Measurements from ENCODE around the gene USP17L5.
"Not testable (repeated sequence)": the region's sequence is repeated elsewhere in the genome, so short reads cannot be mapped to it uniquely, and the experiment has no call there.

USP17L5 gene

GRCh38 chr4:9339103-9339502 lies at the start of gene USP17L5:
Gene USP17L5 (plus strand): TSS chr4:9339403. CDS start chr4:9339403, 0 bp downstream.
- DNase-seq (ENCODE audit: low read depth): not testable (repeated sequence)

GRCh38 chr4:9324191-9324590 lies 15.0 kb upstream of the USP17L5 start:
- not testable (repeated sequence) for DNase-seq (ENCODE audit: low read depth)

- DNase-seq (ENCODE audit: low read depth): not testable (repeated sequence)
These were observed 14.3 kb upstream of the USP17L5 start, which contains the start of gene USP17L24 for GRCh38 chr4:9324865-9325264. Gene USP17L24 (plus strand): TSS chr4:9325165. CDS start chr4:9325165, 0 bp downstream.

- DNase-seq (ENCODE audit: low read depth): not testable (repeated sequence)
These were observed 9.6 kb upstream of the USP17L5 start, which contains the start of gene USP17L25 for GRCh38 chr4:9329611-9330010. Gene USP17L25 (plus strand): TSS chr4:9329911. CDS start chr4:9329911, 0 bp downstream.

- not testable (repeated sequence) for DNase-seq (ENCODE audit: low read depth)
These were observed 4.8 kb upstream of the USP17L5 start, which contains the start of gene USP17L26 for GRCh38 chr4:9334358-9334757. Gene USP17L26 (plus strand): TSS chr4:9334658. CDS start chr4:9334658, 0 bp downstream.

- DNase-seq (ENCODE audit: low read depth): not testable (repeated sequence)
These were observed 4.6 kb downstream of the USP17L5 start, which contains the start of gene USP17L27 for GRCh38 chr4:9343848-9344247. Gene USP17L27 (plus strand): TSS chr4:9344148. CDS start chr4:9344148, 0 bp downstream.

- not testable (repeated sequence) for DNase-seq (ENCODE audit: low read depth)
These were observed 9.4 kb downstream of the USP17L5 start, which contains the start of gene USP17L28 for GRCh38 chr4:9348593-9348992. Gene USP17L28 (plus strand): TSS chr4:9348893. CDS start chr4:9348893, 0 bp downstream.

- DNase-seq (ENCODE audit: low read depth): not testable (repeated sequence)
These were observed 11.7 kb downstream of the USP17L5 start for GRCh38 chr4:9350866-9351265.

GRCh38 chr4:9353338-9353737 lies 14.1 kb downstream of the USP17L5 start, which contains the start of gene USP17L29:
Gene USP17L29 (plus strand): TSS chr4:9353638. CDS start chr4:9353638, 0 bp downstream.
- DNase-seq (ENCODE audit: low read depth): not testable (repeated sequence)

- not testable (repeated sequence) for DNase-seq (ENCODE audit: low read depth)
These were observed 23.6 kb downstream of the USP17L5 start, which contains the start of gene USP17L30 for GRCh38 chr4:9362829-9363228. Gene USP17L30 (plus strand): TSS chr4:9363129. CDS start chr4:9363129, 0 bp downstream.

- DNase-seq (ENCODE audit: low read depth): not testable (repeated sequence)
These were observed 40.7 kb downstream of the USP17L5 start for GRCh38 chr4:9379881-9380280.

GRCh38 chr4:9381012-9381534 lies 41.9 kb downstream of the USP17L5 start:
- DNase-seq (ENCODE audit: low read depth): not testable (repeated sequence)

- no peak for DNase-seq (ENCODE audit: low read depth)
These were observed 44.9 kb downstream of the USP17L5 start for GRCh38 chr4:9384126-9384525.

- not testable (repeated sequence) for DNase-seq (ENCODE audit: low read depth)
These were observed 49.8 kb downstream of the USP17L5 start for GRCh38 chr4:9389001-9389400.

Measured in activated T-helper 9 cell treated with anti-CD3 and anti-CD28 coated beads, Interleukin-2, amount 50 U/mL, for 16 hours (primary cell).